Stomach smooth muscle (tissue), 2 donors: ENCODE measurements around the gene FBN2.

Experiments used
- H3K27ac ChIP-seq: one replicate; pipeline ENCODE4 v1.7.0; 2013; ENCODE audit warnings: mild to moderate bottlenecking, low read length, inconsistent platforms
- H3K27me3 ChIP-seq, 2 donors: one replicate each; pipeline ENCODE4 v1.7.0; 2013; ENCODE audit warnings: low read length in 2 of 2; ENCODE audit not compliant: insufficient read depth in 2 of 2, control insufficient read depth in 1 of 2
- H3K36me3 ChIP-seq, 2 donors: one replicate each; pipeline ENCODE4 v1.7.0; 2013; ENCODE audit warnings: low read length in 2 of 2; ENCODE audit not compliant: control insufficient read depth in 2 of 2, insufficient read depth in 2 of 2
- H3K4me1 ChIP-seq: one replicate; pipeline ENCODE4 v1.7.0; 2013; ENCODE audit warnings: low read length; ENCODE audit not compliant: control insufficient read depth, insufficient read depth
- H3K4me3 ChIP-seq, 2 donors: one replicate each; pipeline ENCODE4 v1.7.0; 2013; ENCODE audit warnings: low read length in 2 of 2
- H3K9ac ChIP-seq, 2 donors: one replicate each; pipeline ENCODE4 v1.7.0; 2013; ENCODE audit warnings: low read length in 2 of 2, mild to moderate bottlenecking in 1 of 2
- H3K9me3 ChIP-seq, 2 donors: one replicate each; pipeline ENCODE4 v1.7.0; 2013; ENCODE audit warnings: low read length in 2 of 2; ENCODE audit not compliant: control insufficient read depth in 2 of 2
- donor health status: healthy.
- donor health status: Pancreatic carcinoma.

FBN2 gene

DNA sequence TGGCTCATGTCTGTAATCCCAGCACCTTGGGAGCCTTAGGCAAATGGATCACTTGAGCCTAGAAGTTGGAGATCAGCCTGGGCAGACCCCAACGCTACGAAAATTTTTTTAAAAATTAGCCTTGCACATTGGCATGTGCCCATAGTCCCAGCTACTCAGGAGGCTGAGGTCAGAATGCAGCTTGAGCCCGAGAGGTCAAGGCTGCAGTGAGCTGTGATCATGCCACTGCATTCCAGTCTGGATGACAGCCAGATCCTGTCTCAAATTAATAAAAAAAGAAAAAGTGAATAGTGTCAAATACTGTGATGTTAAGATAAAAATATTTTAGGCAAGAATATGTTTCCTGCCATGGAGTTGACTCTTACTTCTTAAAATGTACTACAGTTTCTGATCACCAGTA, 5.3 kb downstream of the FBN2 start:
- Histone ChIP-seq H3K9me3 (no peaks in the 10 kb centered on the region), H3K27ac (no peak overlapping the region), H3K4me1 (peaks cover 8% of the 10 kb centered on the region), H3K9ac (no peak overlapping the region), H3K36me3 (no peaks in the 10 kb centered on the region), H3K4me3 (no peak overlapping the region), H3K27me3 (peaks cover 12 to 21% of the 10 kb centered on the region in 2 donors)

DNA sequence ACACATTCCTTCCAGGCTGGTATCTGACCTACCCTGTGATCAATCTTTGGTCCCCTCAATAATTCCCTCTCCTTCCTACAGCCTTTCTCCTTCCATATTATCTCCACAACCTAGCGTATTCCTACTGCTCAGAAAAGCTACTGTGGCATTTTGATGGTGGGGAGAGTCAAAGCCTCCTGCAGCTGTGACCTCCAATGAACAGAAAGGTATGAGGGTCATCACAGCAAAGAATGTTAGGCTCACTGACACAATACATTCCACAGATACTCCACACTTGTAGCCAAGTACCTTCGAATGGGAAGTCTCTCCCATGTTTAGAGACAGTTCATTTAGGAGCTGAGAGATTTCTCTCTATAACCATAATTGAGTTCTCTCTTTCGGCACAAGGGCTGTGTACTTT, 5.9 kb downstream of the FBN2 start:
- H3K4me1 ChIP-seq = peaks cover 6% of the 10 kb centered on the region
- no peak overlapping the region for H3K9ac ChIP-seq
- no peaks in the 10 kb centered on the region for H3K36me3 ChIP-seq
- no peak overlapping the region for H3K27ac ChIP-seq
- no peaks in the 10 kb centered on the region for H3K9me3 ChIP-seq
- no peak overlapping the region for H3K4me3 ChIP-seq
- peaks cover 12 to 21% of the 10 kb centered on the region in 2 donors for H3K27me3 ChIP-seq

DNA sequence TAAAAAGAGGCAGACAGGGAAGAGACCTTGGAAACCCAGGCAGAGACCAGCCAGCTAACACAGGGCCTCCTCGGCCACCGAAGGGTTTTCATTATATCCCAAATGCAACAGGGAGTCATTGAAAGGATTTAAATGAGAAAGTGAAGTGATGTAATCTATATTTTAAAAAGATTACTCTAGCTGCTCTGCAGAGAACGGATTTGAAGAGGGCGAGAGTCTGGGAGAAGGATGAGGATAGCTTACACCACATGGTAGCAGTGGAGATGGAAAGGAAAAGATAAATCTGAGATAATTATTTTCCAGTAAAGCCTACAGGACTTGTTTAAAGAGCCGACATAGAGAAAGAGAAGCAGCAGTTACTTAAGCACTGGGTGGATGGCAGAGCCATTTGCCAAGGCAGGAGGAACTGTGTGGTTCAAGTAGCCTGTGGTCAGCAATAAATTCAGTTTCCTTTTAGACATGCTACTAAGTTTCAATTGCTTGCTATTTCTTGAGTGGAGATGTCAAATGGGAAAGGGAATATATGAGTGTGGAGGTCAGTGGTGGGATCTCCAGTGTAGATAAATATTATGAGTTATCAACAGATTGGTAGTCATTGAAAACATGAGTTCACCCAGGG, 9.3 kb downstream of the FBN2 start:
- no peaks in the 10 kb centered on the region for H3K36me3 ChIP-seq
- peaks cover 0 to 2% of the 10 kb centered on the region in 2 donors for H3K27me3 ChIP-seq
- no peak overlapping the region for H3K4me3 ChIP-seq
- no peak overlapping the region for H3K9ac ChIP-seq
- no peaks in the 10 kb centered on the region for H3K9me3 ChIP-seq
- no peaks in the 10 kb centered on the region for H3K4me1 ChIP-seq
- H3K27ac ChIP-seq = no peak overlapping the region

DNA sequence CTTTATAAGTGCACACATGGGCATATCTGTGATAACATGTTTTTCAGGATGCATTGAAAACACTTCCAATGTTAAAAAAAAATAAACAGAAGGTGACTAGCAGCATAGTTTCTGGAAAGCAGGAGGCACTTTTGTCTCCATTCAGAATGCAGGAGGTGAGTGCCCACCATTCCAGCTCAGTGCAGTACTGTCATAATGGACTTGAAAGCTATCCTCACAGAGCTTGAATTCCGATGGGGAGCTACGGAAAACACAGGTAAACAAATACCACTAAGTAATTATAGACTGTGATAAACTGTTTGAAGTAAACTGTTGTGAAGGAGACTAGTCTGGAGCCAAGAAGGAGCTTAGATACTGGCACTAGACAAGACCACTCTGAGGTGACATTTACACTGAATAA, 9.9 kb downstream of the FBN2 start:
- Histone ChIP-seq H3K9me3 (no peaks in the 10 kb centered on the region), H3K36me3 (no peaks in the 10 kb centered on the region), H3K27ac (no peak overlapping the region), H3K27me3 (peaks cover 0 to 2% of the 10 kb centered on the region in 2 donors), H3K4me3 (no peak overlapping the region), H3K9ac (no peak overlapping the region), H3K4me1 (no peaks in the 10 kb centered on the region)

- Histone ChIP-seq H3K27me3 (no peaks in the 10 kb centered on the region), H3K27ac (no peak overlapping the region), H3K4me3 (no peak overlapping the region), H3K36me3 (no peaks in the 10 kb centered on the region), H3K4me1 (no peaks in the 10 kb centered on the region), H3K9ac (no peak overlapping the region), H3K9me3 (no peaks in the 10 kb centered on the region)
Observed at GRCh38 chr5:128527077-128527476, 11.0 kb downstream of the FBN2 start.

DNA sequence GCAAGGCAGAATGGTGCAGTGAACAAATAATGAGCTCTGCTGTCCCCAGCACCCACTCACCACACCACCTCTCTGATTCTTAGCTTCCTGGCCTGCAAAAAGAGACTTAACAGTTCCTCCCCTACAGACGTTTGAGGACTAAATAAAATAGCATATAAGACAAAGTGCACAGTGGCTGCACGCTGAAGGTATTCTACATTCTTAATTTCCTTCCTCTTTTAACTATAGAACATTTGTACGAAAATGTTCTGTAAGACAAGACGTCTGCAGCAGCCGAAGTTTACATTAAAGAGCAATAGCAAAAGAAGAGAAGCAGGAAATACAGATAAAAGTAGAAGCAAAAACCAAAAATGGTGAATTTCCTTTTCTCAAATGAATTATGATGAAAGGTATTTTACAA, 15.7 kb downstream of the FBN2 start:
- no peaks in the 10 kb centered on the region for H3K9me3 ChIP-seq
- no peaks in the 10 kb centered on the region for H3K27me3 ChIP-seq
- no peak overlapping the region for H3K27ac ChIP-seq

GRCh38 chr5:128519827-128520226, 18.2 kb downstream of the FBN2 start:
- Histone ChIP-seq H3K9ac (no peak overlapping the region), H3K4me1 (no peaks in the 10 kb centered on the region), H3K27me3 (no peaks in the 10 kb centered on the region), H3K27ac (no peak overlapping the region), H3K4me3 (no peak overlapping the region), H3K9me3 (no peaks in the 10 kb centered on the region), H3K36me3 (no peaks in the 10 kb centered on the region)

More for the DNA sequence above, 15.7 kb downstream of the FBN2 start:
- Histone ChIP-seq H3K4me1 (no peaks in the 10 kb centered on the region), H3K36me3 (no peaks in the 10 kb centered on the region), H3K4me3 (no peak overlapping the region), H3K9ac (no peak overlapping the region)

DNA sequence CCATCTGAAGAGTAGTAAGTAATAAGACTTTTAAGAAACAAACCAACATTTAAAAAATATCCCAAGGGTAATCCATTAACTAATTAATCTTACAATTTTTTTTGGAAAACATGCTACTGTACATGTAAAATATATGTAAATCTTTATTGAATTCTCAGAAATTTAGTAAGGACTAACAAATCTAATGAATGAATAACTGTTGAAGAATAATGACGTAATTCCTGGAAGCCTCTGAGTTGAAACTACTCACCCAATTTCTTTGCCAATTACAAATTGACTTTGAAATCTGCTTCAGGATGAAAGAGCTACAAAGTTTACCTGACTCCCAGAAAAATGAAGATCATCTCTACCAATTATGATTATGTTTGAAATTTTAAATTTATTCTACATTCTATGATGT, 21.1 kb downstream of the FBN2 start:
- H3K4me1 ChIP-seq = no peaks in the 10 kb centered on the region
- H3K9me3 ChIP-seq = no peaks in the 10 kb centered on the region
- no peak overlapping the region for H3K27ac ChIP-seq
- H3K27me3 ChIP-seq = no peaks in the 10 kb centered on the region
- H3K9ac ChIP-seq = no peak overlapping the region
- H3K4me3 ChIP-seq = no peak overlapping the region
- no peaks in the 10 kb centered on the region for H3K36me3 ChIP-seq

GRCh38 chr5:128513806-128514205, 24.2 kb downstream of the FBN2 start:
- no peaks in the 10 kb centered on the region for H3K9me3 ChIP-seq
- H3K27ac ChIP-seq = no peak overlapping the region
- H3K36me3 ChIP-seq = no peaks in the 10 kb centered on the region
- H3K4me1 ChIP-seq = no peaks in the 10 kb centered on the region
- no peak overlapping the region for H3K4me3 ChIP-seq
- no peaks in the 10 kb centered on the region for H3K27me3 ChIP-seq
- H3K9ac ChIP-seq = no peak overlapping the region

DNA sequence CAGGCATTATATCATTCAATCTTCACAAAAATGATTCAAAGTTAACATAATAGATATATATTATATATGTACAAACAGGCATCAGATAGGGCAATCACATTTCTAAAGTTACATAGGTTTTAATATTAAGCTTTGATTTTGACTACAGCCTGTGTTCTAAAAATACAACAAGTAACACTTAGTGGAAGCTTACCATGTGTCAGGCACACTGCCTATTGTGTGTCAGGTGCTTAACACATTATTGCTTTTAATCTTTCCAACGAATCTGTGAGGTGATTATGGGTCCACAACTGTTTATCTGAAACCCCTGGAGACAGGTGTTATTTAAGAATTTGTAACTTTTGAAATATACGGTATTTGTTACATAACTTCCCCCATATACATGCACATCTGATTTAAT, 25.2 kb downstream of the FBN2 start:
- no peak overlapping the region for H3K9ac ChIP-seq
- no peaks in the 10 kb centered on the region for H3K36me3 ChIP-seq
- H3K4me1 ChIP-seq = no peaks in the 10 kb centered on the region
- H3K27ac ChIP-seq = no peak overlapping the region
- H3K9me3 ChIP-seq = no peaks in the 10 kb centered on the region
- H3K27me3 ChIP-seq = no peaks in the 10 kb centered on the region
- no peak overlapping the region for H3K4me3 ChIP-seq

- H3K27ac ChIP-seq = no peak overlapping the region
- no peak overlapping the region for H3K9ac ChIP-seq
- peaks cover 0 to 2% of the 10 kb centered on the region in 2 donors for H3K9me3 ChIP-seq
- no peaks in the 10 kb centered on the region for H3K27me3 ChIP-seq
- H3K4me3 ChIP-seq = no peak overlapping the region
- no peaks in the 10 kb centered on the region for H3K36me3 ChIP-seq
- H3K4me1 ChIP-seq = no peaks in the 10 kb centered on the region
Observed at GRCh38 chr5:128506643-128507042, 31.4 kb downstream of the FBN2 start.
